ENCODE measurements around the gene POU2AF1. TPM values are rescaled to one million over a fixed set of nuclear protein-coding genes. Genes with fewer than 3 reads are reported as not detected.

POU2AF1 gene, protein sequence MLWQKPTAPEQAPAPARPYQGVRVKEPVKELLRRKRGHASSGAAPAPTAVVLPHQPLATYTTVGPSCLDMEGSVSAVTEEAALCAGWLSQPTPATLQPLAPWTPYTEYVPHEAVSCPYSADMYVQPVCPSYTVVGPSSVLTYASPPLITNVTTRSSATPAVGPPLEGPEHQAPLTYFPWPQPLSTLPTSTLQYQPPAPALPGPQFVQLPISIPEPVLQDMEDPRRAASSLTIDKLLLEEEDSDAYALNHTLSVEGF
- total RNA-seq (1 to 10 TPM in 2 of 10 donors, under 1 TPM in 5, not detected in 3; 0.07 to 1.8 (median 0.11) TPM), polyA plus RNA-seq (under 1 TPM; 0.15 to 0.30 TPM)
- long read RNA-seq, donor 1: 0 reads
- long read RNA-seq, donor 2: 0 reads
- long read RNA-seq, donor 3: 0 reads

DNA sequence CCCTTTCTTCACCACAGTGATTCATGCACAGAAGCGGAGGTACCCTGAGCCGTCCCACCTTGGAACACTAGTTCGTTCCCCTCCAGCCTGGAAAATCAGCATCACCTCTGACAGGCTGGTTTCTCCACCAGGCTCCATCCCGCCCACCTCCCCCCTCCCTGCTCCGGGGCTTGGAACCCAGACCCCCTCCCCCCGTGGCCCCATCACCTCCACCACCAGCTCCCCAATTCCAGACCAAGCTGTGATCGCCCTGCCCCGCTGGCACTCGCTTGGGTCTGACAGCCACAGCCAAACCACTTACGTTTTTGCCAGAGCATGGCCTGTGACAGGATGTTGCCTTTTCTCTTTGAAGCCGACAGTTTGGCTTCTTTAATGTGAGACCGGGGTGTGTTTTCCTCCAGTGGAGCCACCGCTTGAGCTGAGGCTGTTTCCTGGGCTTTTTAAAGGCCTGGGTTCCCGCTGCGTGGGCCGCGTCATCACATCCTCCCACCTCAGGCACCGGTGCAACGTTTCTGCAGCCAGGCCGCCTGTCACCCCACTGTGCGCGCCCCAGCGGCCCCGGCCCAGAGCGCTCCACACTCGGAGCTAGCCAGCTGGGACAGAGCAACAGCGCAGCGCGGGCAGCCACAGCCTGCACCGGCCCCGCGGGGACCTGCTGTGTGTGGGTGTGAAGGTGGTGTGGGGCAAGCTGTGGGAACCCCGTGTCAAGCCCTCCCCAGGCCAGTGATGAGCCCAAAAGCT lies at the start of gene POU2AF1:
TSS of gene POU2AF1 (minus strand) at position 415 of the 741 bp plus-strand sequence. CDS start at position 317, 98 bp downstream.
- H3K4me3 ChIP-seq: peak within 1 kb of the TSS in 8 of 10 donors; percentile 2 to 43 (median 30)
- no peak for DNase-seq

DNA sequence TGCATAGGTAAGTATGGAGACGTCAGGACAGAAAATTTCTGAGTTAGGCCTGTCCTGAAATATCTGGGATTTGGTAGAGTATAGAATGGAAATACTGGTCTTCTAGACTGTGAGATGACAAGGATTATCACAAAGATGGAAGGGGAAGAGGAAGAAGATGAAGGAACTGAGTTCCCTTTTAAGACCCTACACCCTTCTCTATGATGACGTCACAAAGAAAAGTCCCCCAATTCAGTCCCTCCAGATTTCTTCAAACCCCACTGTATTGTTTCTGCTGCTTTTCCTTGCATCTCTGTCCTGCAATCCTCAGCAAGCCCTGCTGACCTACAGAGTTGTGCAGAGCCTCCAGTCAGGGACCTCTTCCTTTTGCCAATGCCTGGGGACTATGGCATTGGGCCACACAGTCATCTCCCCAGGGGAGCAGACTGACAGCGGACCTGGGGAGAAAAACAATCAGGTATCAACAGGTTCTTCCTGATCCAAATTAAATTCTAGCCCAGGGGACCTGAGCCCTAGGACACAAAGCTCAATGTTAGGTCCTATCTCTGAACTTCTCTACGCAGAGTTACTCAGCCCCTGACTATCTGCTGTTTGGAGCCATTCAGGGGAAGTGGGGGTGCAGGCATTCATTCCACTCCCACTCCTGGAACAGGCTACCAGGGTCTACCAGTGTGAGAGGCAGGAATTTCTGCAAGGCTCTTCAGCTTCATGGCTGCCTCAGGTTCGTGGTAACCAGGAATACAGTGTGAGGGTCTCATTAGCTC lies 49.2 kb upstream of the POU2AF1 start:
- DNase-seq (no peak), ATAC-seq (peak in 1 of 8 donors; percentile 21)
- no peak overlapping the region for H3K27ac ChIP-seq
- intact Hi-C loops (cut with DNase I): loop anchor here in 3 of 10 donors (5.0 kb wide), 2 partner anchors 131 to 146 kb away; partner anchors contain the start of gene POU2AF3 (in 2 of the 3)
- H3K27me3 ChIP-seq: peaks cover 0 to 33% (median 5%) of the 10 kb centered on the region in 7 donors
- TF ChIP-seq, protein P1, sequence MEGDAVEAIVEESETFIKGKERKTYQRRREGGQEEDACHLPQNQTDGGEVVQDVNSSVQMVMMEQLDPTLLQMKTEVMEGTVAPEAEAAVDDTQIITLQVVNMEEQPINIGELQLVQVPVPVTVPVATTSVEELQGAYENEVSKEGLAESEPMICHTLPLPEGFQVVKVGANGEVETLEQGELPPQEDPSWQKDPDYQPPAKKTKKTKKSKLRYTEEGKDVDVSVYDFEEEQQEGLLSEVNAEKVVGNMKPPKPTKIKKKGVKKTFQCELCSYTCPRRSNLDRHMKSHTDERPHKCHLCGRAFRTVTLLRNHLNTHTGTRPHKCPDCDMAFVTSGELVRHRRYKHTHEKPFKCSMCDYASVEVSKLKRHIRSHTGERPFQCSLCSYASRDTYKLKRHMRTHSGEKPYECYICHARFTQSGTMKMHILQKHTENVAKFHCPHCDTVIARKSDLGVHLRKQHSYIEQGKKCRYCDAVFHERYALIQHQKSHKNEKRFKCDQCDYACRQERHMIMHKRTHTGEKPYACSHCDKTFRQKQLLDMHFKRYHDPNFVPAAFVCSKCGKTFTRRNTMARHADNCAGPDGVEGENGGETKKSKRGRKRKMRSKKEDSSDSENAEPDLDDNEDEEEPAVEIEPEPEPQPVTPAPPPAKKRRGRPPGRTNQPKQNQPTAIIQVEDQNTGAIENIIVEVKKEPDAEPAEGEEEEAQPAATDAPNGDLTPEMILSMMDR (IDR thresholded peaks at IDR 0.05): no peak
- H3K9me3 ChIP-seq: no peaks in the 10 kb centered on the region
- WGBS, 2 donors: 79 to 87% methylated on average over 5 of the region's 5 CpGs
- H3K4me1 ChIP-seq: no peaks in the 10 kb centered on the region
- no peaks in the 10 kb centered on the region for H3K36me3 ChIP-seq
- no peak overlapping the region for H3K4me3 ChIP-seq

More for the DNA sequence above, at the start of gene POU2AF1:
- TF ChIP-seq, protein P1 (IDR thresholded peaks at IDR 0.05): no peak
- Histone ChIP-seq H3K36me3 (no peaks in the 10 kb centered on the region), H3K27me3 (peaks cover 0 to 24% (median 8%) of the 10 kb centered on the region in 7 donors), H3K9me3 (no peaks in the 10 kb centered on the region), H3K27ac (peak within 1 kb of the TSS in 2 of 10 donors; percentile 12 to 20), H3K4me1 (peaks cover 0 to 14% (median 6%) of the 10 kb centered on the region in 9 donors)
- ATAC-seq: peak; percentile 37 to 78 (median 68)
- intact Hi-C loops (cut with DNase I): no loop called here
- WGBS, 2 donors: 20 to 22% methylated on average over 33 of the region's 33 CpGs

DNA sequence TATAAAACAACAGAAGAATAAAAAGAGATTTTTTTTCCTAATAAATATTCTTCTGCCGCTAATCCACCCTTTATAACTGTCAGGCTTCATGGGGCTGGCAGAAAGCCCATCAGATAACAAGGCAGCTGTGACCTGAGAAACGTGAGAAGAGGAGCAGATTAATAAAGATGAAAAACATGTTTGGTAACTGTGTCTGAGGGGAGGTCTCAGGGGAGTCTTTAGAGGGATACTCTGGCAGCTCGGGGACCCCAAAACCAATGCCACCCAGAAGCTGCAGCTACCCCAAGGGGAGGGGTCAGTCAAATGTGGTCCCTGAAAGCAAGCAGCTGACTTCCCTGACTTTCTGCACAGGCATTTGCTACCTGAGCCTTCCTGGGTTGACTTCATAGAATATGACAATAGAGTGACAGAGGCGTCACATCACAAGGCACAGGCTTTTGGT lies 48.4 kb upstream of the POU2AF1 start:
- H3K9me3 ChIP-seq: no peaks in the 10 kb centered on the region
- no peaks in the 10 kb centered on the region for H3K36me3 ChIP-seq
- no peak overlapping the region for H3K4me3 ChIP-seq
- 47 to 52% methylated on average over 4 of the region's 4 CpGs for WGBS, 2 donors
- TF ChIP-seq, protein P1 (IDR thresholded peaks at IDR 0.05): no peak
- ATAC-seq (no peak), DNase-seq (no peak)
- no peak overlapping the region for H3K27ac ChIP-seq
- intact Hi-C loops (cut with DNase I): loop anchor here in 3 of 10 donors (5.0 kb wide), 2 partner anchors 130 to 145 kb away; partner anchors contain the start of gene POU2AF3 (in 2 of the 3)
- peaks cover 0 to 32% (median 5%) of the 10 kb centered on the region in 7 donors for H3K27me3 ChIP-seq
- no peaks in the 10 kb centered on the region for H3K4me1 ChIP-seq
